H9 (cell line): Measurements from ENCODE around the gene GALNT10. TPM values are rescaled to one million over a fixed set of nuclear protein-coding genes. Genes with fewer than 3 reads are reported as not detected.

ENCODE experiments used
- DNase-seq: peaks from one replicate; pipeline ENCODE4 v3.0.0-alpha.2; 2017
- H2AFZ ChIP-seq: one replicate; pipeline ENCODE4 v1.6.1; 2013; ENCODE audit warnings: mild to moderate bottlenecking, low read length, control low read depth, moderate library complexity
- H2AK5ac ChIP-seq: 2 replicates; pipeline ENCODE4 v1.6.1; 2013; ENCODE audit warnings: low read length, control low read depth, mixed read lengths; ENCODE audit not compliant: insufficient read length
- H2BK120ac ChIP-seq: one replicate; pipeline ENCODE4 v1.6.1; 2013; ENCODE audit warnings: low read depth, mild to moderate bottlenecking, low read length, control low read depth, inconsistent platforms; ENCODE audit not compliant: poor library complexity, severe bottlenecking
- H2BK12ac ChIP-seq: 2 replicates; pipeline ENCODE4 v1.6.1; 2013; ENCODE audit warnings: low read length, control low read depth, mixed read lengths, low read depth; ENCODE audit not compliant: insufficient read length
- H2BK15ac ChIP-seq: 2 replicates; pipeline ENCODE4 v1.6.1; 2013; ENCODE audit warnings: low read depth, low read length, control low read depth
- H2BK20ac ChIP-seq: one replicate; pipeline ENCODE4 v1.6.1; 2013; ENCODE audit warnings: low read depth, mild to moderate bottlenecking, low read length, control low read depth, inconsistent platforms; ENCODE audit not compliant: poor library complexity, severe bottlenecking
- H2BK5ac ChIP-seq: 2 replicates; pipeline ENCODE4 v1.6.1; 2013; ENCODE audit warnings: low read length, control low read depth, mixed read lengths; ENCODE audit not compliant: insufficient read length
- H3K14ac ChIP-seq: 2 replicates; pipeline ENCODE4 v1.6.1; 2013; ENCODE audit warnings: low read length, control low read depth; ENCODE audit not compliant: insufficient read depth
- H3K18ac ChIP-seq: 2 replicates; pipeline ENCODE4 v1.6.1; 2013; ENCODE audit warnings: low read depth, mild to moderate bottlenecking, mixed read lengths, low read length, control low read depth; ENCODE audit not compliant: insufficient read length
- H3K23ac ChIP-seq: 2 replicates; pipeline ENCODE4 v1.6.1; 2013; ENCODE audit warnings: low read length, control low read depth, mixed read lengths, low read depth; ENCODE audit not compliant: insufficient read length
- H3K23me2 ChIP-seq: 2 replicates; pipeline ENCODE4 v1.6.1; 2013; ENCODE audit warnings: low read depth, mild to moderate bottlenecking, mixed read lengths, low read length, control low read depth; ENCODE audit not compliant: insufficient read length, poor library complexity, severe bottlenecking
- H3K27ac ChIP-seq: 2 replicates; pipeline ENCODE4 v1.5.1; 2013; ENCODE audit warnings: low read length, control low read depth, mixed read lengths, low read depth; ENCODE audit not compliant: insufficient read length
- H3K27me3 ChIP-seq: 2 replicates; pipeline ENCODE4 v1.6.1; 2013; ENCODE audit warnings: low read length, control low read depth, inconsistent platforms; ENCODE audit not compliant: insufficient read depth
- H3K4ac ChIP-seq: 2 replicates; pipeline ENCODE4 v1.6.1; 2013; ENCODE audit warnings: low read depth, mild to moderate bottlenecking, control low read depth, inconsistent platforms, low read length, moderate library complexity
- H3K4me1 ChIP-seq: 2 replicates; pipeline ENCODE4 v1.6.1; 2013; ENCODE audit warnings: low read length, control low read depth, inconsistent platforms; ENCODE audit not compliant: insufficient read depth
- H3K4me2 ChIP-seq: 2 replicates; pipeline ENCODE4 v1.6.1; 2013; ENCODE audit warnings: low read length, control low read depth, mixed read lengths; ENCODE audit not compliant: insufficient read length, insufficient read depth
- H3K56ac ChIP-seq: 2 replicates; pipeline ENCODE4 v1.6.1; 2013; ENCODE audit warnings: low read depth, mild to moderate bottlenecking, mixed read lengths, low read length, control low read depth; ENCODE audit not compliant: insufficient read length
- H3K79me1 ChIP-seq: 2 replicates; pipeline ENCODE4 v1.6.1; 2013; ENCODE audit warnings: low read depth, mild to moderate bottlenecking, moderate library complexity, low read length, control low read depth, inconsistent platforms; ENCODE audit not compliant: insufficient read depth, poor library complexity, severe bottlenecking
- H3K79me2 ChIP-seq: 2 replicates; pipeline ENCODE4 v1.6.1; 2013; ENCODE audit warnings: low read length, control low read depth, inconsistent platforms; ENCODE audit not compliant: insufficient read depth
- H3K9ac ChIP-seq: 2 replicates; pipeline ENCODE4 v1.6.1; 2013; ENCODE audit warnings: low read length, control low read depth, mixed read lengths; ENCODE audit not compliant: insufficient read length; ENCODE audit errors: extremely low read depth
- H3K9me3 ChIP-seq: one replicate; pipeline ENCODE4 v1.6.1; 2013; ENCODE audit warnings: low read depth, low read length, inconsistent platforms; ENCODE audit not compliant: control insufficient read depth
- H3T11ph ChIP-seq: one replicate; pipeline ENCODE4 v1.6.1; 2013; ENCODE audit warnings: mild to moderate bottlenecking, low read length, control low read depth, inconsistent platforms
- H4K20me1 ChIP-seq: one replicate; pipeline ENCODE4 v1.6.1; 2013; ENCODE audit not compliant: control insufficient read depth, insufficient read length, insufficient read depth
- H4K5ac ChIP-seq: 2 replicates; pipeline ENCODE4 v1.6.1; 2013; ENCODE audit warnings: low read depth, mild to moderate bottlenecking, mixed read lengths, low read length, control low read depth; ENCODE audit not compliant: insufficient read length
- H4K8ac ChIP-seq: replicated peaks from 2 replicates; pipeline ENCODE4 v1.6.1; 2013; ENCODE audit warnings: low read length, control low read depth, mixed read lengths, low read depth; ENCODE audit not compliant: insufficient read length
- H4K91ac ChIP-seq: 2 replicates; pipeline ENCODE4 v1.6.1; 2013; ENCODE audit warnings: low read depth, mild to moderate bottlenecking, moderate library complexity, mixed read lengths, low read length, control low read depth; ENCODE audit not compliant: insufficient read length
- H3K27ac Mint-ChIP-seq, 3 experiments: 2 replicates in 2 of 3; 3 replicates in 1 of 3; pipeline ENCODE4 v1.8.0; 2020 to 2021; ENCODE audit warnings: mixed read lengths in 3 of 3, mild to moderate bottlenecking in 1 of 3, moderate library complexity in 1 of 3
- H3K27me3 Mint-ChIP-seq: 2 replicates; pipeline ENCODE4 v1.8.0; 2021; ENCODE audit warnings: low read depth, mild to moderate bottlenecking, moderate library complexity, mixed read lengths
- H3K36me3 Mint-ChIP-seq, 3 experiments: 2 replicates in 2 of 3; 3 replicates in 1 of 3; pipeline ENCODE4 v1.8.0; 2020 to 2021; ENCODE audit warnings: low read depth in 3 of 3, mixed read lengths in 3 of 3; ENCODE audit not compliant: insufficient read depth in 1 of 3
- H3K4me1 Mint-ChIP-seq, 2 experiments: 2 replicates each; pipeline ENCODE4 v1.8.0; 2020; ENCODE audit warnings: mixed read lengths in 2 of 2
- H3K4me3 Mint-ChIP-seq, 2 experiments: 2 replicates in 1 of 2; 3 replicates in 1 of 2; pipeline ENCODE4 v1.8.0; 2020 to 2021; ENCODE audit warnings: mild to moderate bottlenecking in 2 of 2, mixed read lengths in 2 of 2, moderate library complexity in 1 of 2
- H3K9me3 Mint-ChIP-seq, 2 experiments: 2 replicates in 1 of 2; 3 replicates in 1 of 2; pipeline ENCODE4 v1.8.0; 2020; ENCODE audit warnings: mild to moderate bottlenecking in 2 of 2, mixed read lengths in 2 of 2, moderate library complexity in 1 of 2
- WGBS: extraction: QIAGEN DNeasy Blood & Tissue Kit; methylation state at CpG from one replicate; pipeline ENCODE4 v1.1.7; 2013; ENCODE audit warnings: missing lambda C conversion rate, low lambda C conversion rate, mixed read lengths; ENCODE audit not compliant: insufficient read length; ENCODE audit errors: extremely low coverage; 5-methylcytosine and 5-hydroxymethylcytosine counted together
- total RNA-seq: library from RNA; stranded (reverse); gene quantifications from 2 replicates; pipeline ENCODE4 v1.2.1, GENCODE V29; 2021
- TF ChIP-seq, protein P1 (sequence below): fragments of 200-600 bp; sonication (generic); conservative IDR thresholded peaks from 3 replicates; pipeline ENCODE4 v1.8.0; 2021; ENCODE audit warnings: antibody characterized with exemption, mild to moderate bottlenecking

Gene GALNT10
- total RNA-seq, 1 experiment from 2014 or later, result 15.4 TPM

DNA sequence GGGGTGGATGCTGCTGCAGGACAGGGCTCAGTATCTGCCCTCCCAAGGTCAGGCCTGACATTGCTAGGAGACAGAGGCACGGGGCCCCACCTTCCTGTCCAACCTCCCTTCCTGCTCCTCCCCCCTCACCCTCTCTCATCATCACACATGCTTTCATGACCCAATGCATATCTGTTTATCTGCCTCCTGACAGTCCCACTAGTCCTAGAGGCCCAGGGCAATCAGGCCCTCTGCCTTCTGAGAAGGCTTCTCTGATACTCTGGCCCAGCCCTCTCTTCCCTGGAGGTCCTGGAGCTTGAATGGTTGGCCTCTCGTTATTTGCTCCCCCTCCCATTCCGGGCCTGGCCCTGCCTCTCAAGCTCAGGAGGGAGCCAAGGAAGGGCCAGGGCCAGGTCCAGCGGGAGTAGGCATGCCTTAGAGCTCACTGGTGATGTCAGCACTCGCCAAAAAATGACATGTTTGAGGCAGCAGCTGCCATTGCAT, 164.6 kb downstream of the GALNT10 start:
- no peak overlapping the region for H3K9ac ChIP-seq
- H3K23ac ChIP-seq, result no peak overlapping the region
- no peak overlapping the region for H2AFZ ChIP-seq
- no CpG with 5 or more reads among the region's 5 CpGs for WGBS
- H3K9me3 ChIP-seq, result no peaks in the 10 kb centered on the region
- Mint-ChIP-seq H3K9me3 (no peaks in the 10 kb centered on the region), H3K4me3 (no peak overlapping the region), H3K27me3 (no peaks in the 10 kb centered on the region), H3K27ac (no peak overlapping the region), H3K36me3 (no peaks in the 10 kb centered on the region), H3K4me1 (peaks cover 30 to 56% of the 10 kb centered on the region in 2 experiments)
- H3T11ph ChIP-seq, result no peak overlapping the region
- H4K5ac ChIP-seq, result no peak overlapping the region
- H3K14ac ChIP-seq, result no peak overlapping the region
- H2BK20ac ChIP-seq, result no peak overlapping the region
- H3K23me2 ChIP-seq, result no peaks in the 10 kb centered on the region
- peak; percentile 47 for DNase-seq
- no peak overlapping the region for H3K56ac ChIP-seq
- no peak overlapping the region for H3K18ac ChIP-seq
- H2BK15ac ChIP-seq, result no peak overlapping the region
- no peak overlapping the region for H2AK5ac ChIP-seq
- H2BK5ac ChIP-seq, result no peak overlapping the region
- no peak overlapping the region for H3K4me2 ChIP-seq
- H3K4ac ChIP-seq, result no peak overlapping the region
- H4K91ac ChIP-seq, result no peak overlapping the region
- no peaks in the 10 kb centered on the region for H3K27me3 ChIP-seq
- H4K20me1 ChIP-seq, result no peaks in the 10 kb centered on the region
- peaks cover 7% of the 10 kb centered on the region; the same call in 1 of the 2 replicates for H3K4me1 ChIP-seq
- no peaks in the 10 kb centered on the region for H3K79me2 ChIP-seq
- H2BK120ac ChIP-seq, result no peak overlapping the region
- H3K27ac ChIP-seq, result no peak overlapping the region
- H2BK12ac ChIP-seq, result no peak overlapping the region
- H4K8ac ChIP-seq, result no peak overlapping the region
- TF ChIP-seq, protein P1, sequence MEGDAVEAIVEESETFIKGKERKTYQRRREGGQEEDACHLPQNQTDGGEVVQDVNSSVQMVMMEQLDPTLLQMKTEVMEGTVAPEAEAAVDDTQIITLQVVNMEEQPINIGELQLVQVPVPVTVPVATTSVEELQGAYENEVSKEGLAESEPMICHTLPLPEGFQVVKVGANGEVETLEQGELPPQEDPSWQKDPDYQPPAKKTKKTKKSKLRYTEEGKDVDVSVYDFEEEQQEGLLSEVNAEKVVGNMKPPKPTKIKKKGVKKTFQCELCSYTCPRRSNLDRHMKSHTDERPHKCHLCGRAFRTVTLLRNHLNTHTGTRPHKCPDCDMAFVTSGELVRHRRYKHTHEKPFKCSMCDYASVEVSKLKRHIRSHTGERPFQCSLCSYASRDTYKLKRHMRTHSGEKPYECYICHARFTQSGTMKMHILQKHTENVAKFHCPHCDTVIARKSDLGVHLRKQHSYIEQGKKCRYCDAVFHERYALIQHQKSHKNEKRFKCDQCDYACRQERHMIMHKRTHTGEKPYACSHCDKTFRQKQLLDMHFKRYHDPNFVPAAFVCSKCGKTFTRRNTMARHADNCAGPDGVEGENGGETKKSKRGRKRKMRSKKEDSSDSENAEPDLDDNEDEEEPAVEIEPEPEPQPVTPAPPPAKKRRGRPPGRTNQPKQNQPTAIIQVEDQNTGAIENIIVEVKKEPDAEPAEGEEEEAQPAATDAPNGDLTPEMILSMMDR, result no peak
- H3K79me1 ChIP-seq, result no peaks in the 10 kb centered on the region
